SK-N-MC (cell line): ENCODE data around the gene UBE2F.

Source experiments
- EZH2 ChIP-seq: fragments of 200-600 bp; sonication (generic); IDR thresholded peaks from one replicate; pipeline ENCODE4 v1.6.1; 2017; ENCODE audit warnings: antibody characterized with exemption
- FOXP2 ChIP-seq: optimal IDR thresholded peaks from 2 replicates; pipeline ENCODE3; 2011; ENCODE audit warnings: mild to moderate bottlenecking, moderate library complexity; ENCODE audit not compliant: insufficient read depth; ENCODE audit errors: extremely low read length, control extremely low read depth
- POLR2AphosphoS5 ChIP-seq: IDR thresholded peaks from 2 replicates; pipeline ENCODE4 v1.6.1; 2012; ENCODE audit warnings: mild to moderate bottlenecking, low read depth, low read length, borderline replicate concordance

DNA sequence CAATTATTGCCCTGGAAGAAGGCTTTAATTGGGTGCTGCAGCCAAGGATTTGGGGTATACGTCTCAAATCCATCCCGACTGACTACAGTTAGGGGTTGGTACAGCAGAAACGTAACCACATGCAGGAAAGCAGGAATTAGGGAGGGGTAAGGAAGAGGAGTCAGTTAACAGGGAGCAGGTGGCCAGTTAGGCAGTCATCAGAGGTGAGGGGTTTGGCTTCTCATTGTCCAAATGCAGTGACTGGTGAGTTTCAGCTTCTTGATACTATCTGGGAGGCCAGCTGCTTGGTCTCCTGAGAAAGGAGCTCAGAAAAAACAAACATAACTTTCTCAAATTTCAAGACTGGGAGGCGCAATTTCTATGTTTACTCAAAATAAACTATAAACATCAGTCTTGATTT lies 38.8 kb upstream of the UBE2F start:
- TF ChIP-seq POLR2AphosphoS5 (no peak), EZH2 (no peak), FOXP2 (no peak)
